Nephron (organoid): ENCODE data around the gene IQGAP2.

Experiments used
- H3K27ac Mint-ChIP-seq, 3 experiments: 2 replicates each; pipeline ENCODE4 v1.8.0; 2020; ENCODE audit warnings: mixed read lengths in 3 of 3, mild to moderate bottlenecking in 2 of 3, moderate library complexity in 1 of 3
- H3K27me3 Mint-ChIP-seq: 2 replicates; pipeline ENCODE4 v1.8.0; 2021; ENCODE audit warnings: low read depth, mild to moderate bottlenecking, moderate library complexity, mixed read lengths
- H3K36me3 Mint-ChIP-seq: 2 replicates; pipeline ENCODE4 v1.8.0; 2020; ENCODE audit warnings: low read depth, mixed read lengths
- H3K4me1 Mint-ChIP-seq: 2 replicates; pipeline ENCODE4 v1.8.0; 2020; ENCODE audit warnings: mixed read lengths
- H3K4me3 Mint-ChIP-seq, 3 experiments: 2 replicates each; pipeline ENCODE4 v1.8.0; 2020; ENCODE audit warnings: mild to moderate bottlenecking in 3 of 3, mixed read lengths in 3 of 3, moderate library complexity in 2 of 3
- H3K9me3 Mint-ChIP-seq: 2 replicates; pipeline ENCODE4 v1.8.0; 2020; ENCODE audit warnings: mixed read lengths
- CTCF ChIP-seq, 3 experiments: fragments of 200-600 bp; sonication (generic); IDR thresholded peaks; one replicate each; pipeline ENCODE4 v1.5.0; 2021; ENCODE audit warnings: antibody characterized with exemption in 3 of 3; ENCODE audit not compliant: unreplicated experiment in 3 of 3

IQGAP2 gene

DNA sequence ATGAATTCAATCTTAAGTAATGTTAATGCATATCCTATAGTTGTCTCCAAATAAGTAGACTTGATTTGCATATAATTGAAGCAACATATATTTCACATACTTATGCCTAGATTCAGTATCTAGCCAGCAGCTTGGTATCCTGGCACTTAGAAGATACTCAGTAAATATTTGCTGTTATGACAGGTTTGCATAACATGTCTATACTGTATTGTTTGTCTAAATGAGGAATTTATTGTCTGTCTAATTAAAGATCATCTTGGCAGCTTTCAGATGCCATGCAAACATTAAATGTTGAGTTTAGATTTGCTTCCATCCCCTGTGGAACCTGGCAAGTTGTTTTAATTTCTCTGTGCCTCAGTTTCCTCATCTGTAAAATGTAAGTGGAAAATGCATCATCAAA lies 9.4 kb downstream of the IQGAP2 start:
- no peak overlapping the region for H3K27ac Mint-ChIP-seq
- no peaks in the 10 kb centered on the region for H3K4me1 Mint-ChIP-seq
- H3K4me3 Mint-ChIP-seq, result no peak overlapping the region
- H3K9me3 Mint-ChIP-seq, result no peaks in the 10 kb centered on the region
- no peaks in the 10 kb centered on the region for H3K36me3 Mint-ChIP-seq
- no peaks in the 10 kb centered on the region for H3K27me3 Mint-ChIP-seq
- TF ChIP-seq CTCF (IDR thresholded peaks at IDR 0.05; ENCODE audit: unreplicated experiment in 3 of 3), result no peak

DNA sequence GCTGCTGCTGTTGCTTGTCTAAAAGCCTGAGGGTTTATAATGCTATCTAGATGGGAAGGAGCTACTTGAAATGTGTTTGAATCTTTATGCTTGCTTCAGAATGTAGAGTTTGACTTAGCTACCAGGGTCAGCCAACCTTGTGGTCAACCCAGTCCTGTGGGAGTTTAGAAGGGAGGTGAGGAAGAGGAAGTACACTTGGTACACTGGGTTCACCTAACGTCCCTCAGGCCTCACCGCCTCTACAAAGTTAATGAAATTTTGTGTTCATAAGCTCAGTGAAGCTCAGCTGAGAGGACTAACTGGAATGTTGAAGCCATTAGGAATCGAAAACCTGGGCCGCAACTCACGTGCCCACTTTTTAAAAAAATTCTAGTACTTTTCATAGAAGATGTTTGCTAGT lies 10.7 kb downstream of the IQGAP2 start:
- no peak overlapping the region for H3K4me3 Mint-ChIP-seq
- no peaks in the 10 kb centered on the region for H3K4me1 Mint-ChIP-seq
- H3K36me3 Mint-ChIP-seq, result no peaks in the 10 kb centered on the region
- TF ChIP-seq CTCF (IDR thresholded peaks at IDR 0.05; ENCODE audit: unreplicated experiment in 3 of 3), result no peak
- no peaks in the 10 kb centered on the region for H3K9me3 Mint-ChIP-seq
- no peaks in the 10 kb centered on the region for H3K27me3 Mint-ChIP-seq
- peak overlapping the region in 2 of 3 experiments; percentile 69 to 74 for H3K27ac Mint-ChIP-seq

DNA sequence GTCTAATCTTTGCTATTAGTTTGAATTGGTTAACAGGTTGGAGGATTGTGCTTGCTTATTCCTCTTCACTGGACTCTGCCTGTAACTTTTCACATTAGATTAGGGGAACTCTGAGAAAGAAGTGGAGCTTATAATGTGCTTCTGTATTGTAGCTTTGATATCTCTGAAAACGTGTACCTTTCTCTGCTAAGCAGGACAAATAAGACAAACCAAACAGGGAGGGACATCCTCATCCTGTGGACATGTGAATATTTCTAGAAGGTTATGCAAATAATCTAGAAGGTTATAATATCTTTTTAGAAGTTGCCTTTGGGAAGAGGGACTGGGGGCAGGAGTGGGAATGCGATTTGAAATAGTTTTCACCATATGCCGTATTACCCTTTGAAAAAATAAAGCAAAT lies 11.7 kb downstream of the IQGAP2 start:
- TF ChIP-seq CTCF (IDR thresholded peaks at IDR 0.05; ENCODE audit: unreplicated experiment in 3 of 3), result no peak
- peaks cover 4% of the 10 kb centered on the region for H3K4me1 Mint-ChIP-seq
- no peak overlapping the region for H3K4me3 Mint-ChIP-seq
- peak overlapping the region in 2 of 3 experiments; percentile 23 to 32 for H3K27ac Mint-ChIP-seq
- H3K9me3 Mint-ChIP-seq, result no peaks in the 10 kb centered on the region
- H3K27me3 Mint-ChIP-seq, result no peaks in the 10 kb centered on the region
- no peaks in the 10 kb centered on the region for H3K36me3 Mint-ChIP-seq

DNA sequence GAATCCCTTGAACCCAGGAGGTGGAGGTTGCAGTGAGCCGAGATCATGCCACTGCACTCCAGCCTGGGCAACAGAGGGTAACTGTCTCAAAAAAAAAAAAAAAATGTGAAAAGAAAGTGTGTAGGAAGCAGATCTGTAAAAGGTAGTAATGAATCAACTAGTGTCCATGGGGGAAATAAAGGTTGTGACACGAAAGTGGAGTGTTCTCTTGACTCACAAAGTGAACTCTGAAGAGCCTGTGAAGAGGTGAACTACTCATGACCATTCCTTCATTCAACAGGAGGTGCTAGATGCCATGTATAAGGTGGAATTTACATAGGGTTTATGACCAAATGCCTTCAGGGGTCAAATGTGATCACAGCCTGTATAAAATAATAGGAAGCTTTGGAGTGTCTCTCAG lies 12.8 kb downstream of the IQGAP2 start:
- peak overlapping the region in 2 of 3 experiments; percentile 21 to 39 for H3K27ac Mint-ChIP-seq
- H3K4me3 Mint-ChIP-seq, result no peak overlapping the region
- no peaks in the 10 kb centered on the region for H3K9me3 Mint-ChIP-seq
- TF ChIP-seq CTCF (IDR thresholded peaks at IDR 0.05; ENCODE audit: unreplicated experiment in 3 of 3), result no peak
- H3K4me1 Mint-ChIP-seq, result peaks cover 6% of the 10 kb centered on the region
- H3K27me3 Mint-ChIP-seq, result no peaks in the 10 kb centered on the region
- no peaks in the 10 kb centered on the region for H3K36me3 Mint-ChIP-seq

DNA sequence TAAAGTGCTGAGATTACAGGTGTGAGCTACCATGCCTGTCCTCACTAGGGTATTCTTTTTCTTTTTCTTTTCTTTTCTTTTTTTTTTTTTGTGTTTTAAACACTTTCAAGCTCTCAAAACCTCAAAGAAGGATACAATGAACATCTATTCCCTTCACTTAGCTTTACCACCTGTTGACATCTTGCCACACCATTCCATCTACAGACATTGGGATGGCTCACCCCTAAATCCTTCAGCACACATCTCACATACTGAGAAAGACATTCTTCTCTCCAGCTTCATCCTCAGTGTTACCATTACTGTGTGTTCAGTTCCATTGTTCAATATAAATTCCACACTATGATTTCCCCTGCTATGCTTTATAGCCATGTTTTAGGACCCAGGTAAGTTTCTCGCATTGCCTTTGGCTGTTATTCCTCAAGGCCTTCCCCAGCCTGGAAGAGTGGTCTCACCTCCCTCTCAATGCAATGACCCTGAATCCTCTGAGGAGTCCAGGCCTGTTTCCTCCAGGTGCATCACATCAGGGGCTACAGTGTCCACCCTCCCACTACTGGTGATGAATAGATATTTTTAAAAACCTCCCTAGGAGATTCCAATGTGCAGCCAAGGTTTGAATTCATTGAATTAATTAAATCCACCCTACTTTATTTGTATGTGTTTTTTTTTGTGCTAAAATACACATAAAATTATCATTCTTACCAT lies 16.7 kb downstream of the IQGAP2 start:
- H3K4me1 Mint-ChIP-seq, result peaks cover 28% of the 10 kb centered on the region
- no peak for TF ChIP-seq CTCF (IDR thresholded peaks at IDR 0.05; ENCODE audit: unreplicated experiment in 3 of 3)
- peak overlapping the region; percentile 64 to 93 (median 86) for H3K27ac Mint-ChIP-seq
- no peaks in the 10 kb centered on the region for H3K27me3 Mint-ChIP-seq
- H3K9me3 Mint-ChIP-seq, result no peaks in the 10 kb centered on the region
- H3K36me3 Mint-ChIP-seq, result no peaks in the 10 kb centered on the region
- no peak overlapping the region for H3K4me3 Mint-ChIP-seq

DNA sequence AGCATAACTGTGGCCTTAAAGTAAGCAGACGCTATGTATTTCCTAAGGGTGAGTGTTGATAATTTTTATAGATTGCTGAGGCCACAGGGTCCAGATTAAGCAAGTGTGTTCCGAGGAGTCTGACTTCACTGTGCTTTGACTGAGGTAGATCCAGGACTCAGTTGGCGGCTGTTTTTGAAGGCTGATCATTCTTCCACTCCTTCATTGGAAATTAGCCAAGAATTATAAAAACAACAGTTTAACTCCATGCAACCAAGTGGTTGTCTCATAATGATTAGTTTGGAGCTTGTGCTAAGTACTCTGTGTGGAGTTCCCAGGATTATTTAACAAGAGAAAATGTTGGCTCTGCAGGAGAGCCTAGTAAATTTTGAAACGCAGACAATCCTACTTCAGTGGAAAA lies 19.1 kb downstream of the IQGAP2 start:
- H3K4me1 Mint-ChIP-seq, result peaks cover 52% of the 10 kb centered on the region
- H3K4me3 Mint-ChIP-seq, result peak overlapping the region in 2 of 3 experiments; percentile 2 to 7
- H3K36me3 Mint-ChIP-seq, result no peaks in the 10 kb centered on the region
- H3K9me3 Mint-ChIP-seq, result no peaks in the 10 kb centered on the region
- peak overlapping the region; percentile 83 to 95 (median 94) for H3K27ac Mint-ChIP-seq
- H3K27me3 Mint-ChIP-seq, result no peaks in the 10 kb centered on the region
- no peak for TF ChIP-seq CTCF (IDR thresholded peaks at IDR 0.05; ENCODE audit: unreplicated experiment in 3 of 3)
